Keratinocyte (primary cell): ENCODE data around the gene DIAPH1. TPM values are rescaled to one million over a fixed set of nuclear protein-coding genes. Genes with fewer than 3 reads are reported as not detected.

Source experiments
- DNase-seq: peaks from one replicate; pipeline ENCODE4 v3.0.0-alpha.2; 2011; ENCODE audit warnings: low read depth, missing footprints, low spot score
- FAIRE-seq: peaks from 2 replicates; lab custom pipeline; 2011; peaks lifted over from hg19 to GRCh38; lab: Jason Lieb, UNC
- H2AFZ ChIP-seq: 2 replicates; pipeline ENCODE4 v1.6.0; 2012; ENCODE audit warnings: low read length, control low read depth, inconsistent platforms; ENCODE audit not compliant: control insufficient read depth
- H3K27ac ChIP-seq: 2 replicates; pipeline ENCODE4 v1.5.1; 2011; ENCODE audit warnings: low read length; ENCODE audit not compliant: control insufficient read depth, insufficient read depth
- H3K27me3 ChIP-seq: 3 replicates; pipeline ENCODE4 v1.6.0; 2011; ENCODE audit warnings: low read length; ENCODE audit not compliant: control insufficient read depth, insufficient read depth; ENCODE audit errors: extremely low read depth
- H3K36me3 ChIP-seq, 2 experiments: 2 replicates in 1 of 2; 3 replicates in 1 of 2; pipeline ENCODE4 v1.5.1; 2011; ENCODE audit warnings: low read length in 2 of 2, mild to moderate bottlenecking in 1 of 2; ENCODE audit not compliant: control insufficient read depth in 2 of 2, insufficient read depth in 2 of 2; ENCODE audit errors: extremely low read depth in 1 of 2
- H3K4me1 ChIP-seq: 3 replicates; pipeline ENCODE4 v1.5.1; 2011; ENCODE audit warnings: low read length; ENCODE audit not compliant: control insufficient read depth, insufficient read depth; ENCODE audit errors: extremely low read depth
- H3K4me2 ChIP-seq: 3 replicates; pipeline ENCODE4 v1.6.0; 2011; ENCODE audit warnings: low read depth, low read length; ENCODE audit not compliant: control insufficient read depth, insufficient read depth; ENCODE audit errors: extremely low read depth
- H3K4me3 ChIP-seq, 3 experiments: fragments of 200-600 bp in 1 of 3; sonication (generic) in 1 of 3; 2 replicates in 2 of 3; 3 replicates in 1 of 3; pipeline ENCODE4 v1.5.1; 2011 to 2016; ENCODE audit warnings: low read length in 3 of 3, mild to moderate bottlenecking in 3 of 3, control low read depth in 2 of 3, inconsistent platforms in 1 of 3, low read depth in 1 of 3, mixed read lengths in 1 of 3, mixed run types in 1 of 3, moderate library complexity in 1 of 3; ENCODE audit not compliant: control insufficient read depth in 2 of 3, insufficient read depth in 2 of 3; ENCODE audit errors: extremely low read depth in 1 of 3
- H3K79me2 ChIP-seq: 2 replicates; pipeline ENCODE4 v1.6.0; 2012; ENCODE audit warnings: low read length; ENCODE audit not compliant: control insufficient read depth, insufficient read depth
- H3K9ac ChIP-seq: 3 replicates; pipeline ENCODE4 v1.6.0; 2011; ENCODE audit warnings: low read length; ENCODE audit not compliant: control insufficient read depth, insufficient read depth; ENCODE audit errors: extremely low read depth
- H3K9me1 ChIP-seq: 3 replicates; pipeline ENCODE4 v1.6.0; 2011; ENCODE audit warnings: low read length; ENCODE audit not compliant: control insufficient read depth, insufficient read depth; ENCODE audit errors: extremely low read depth
- H3K9me3 ChIP-seq: 2 replicates; pipeline ENCODE4 v1.5.1; 2012; ENCODE audit warnings: low read depth, low read length; ENCODE audit not compliant: control insufficient read depth
- H4K20me1 ChIP-seq: 3 replicates; pipeline ENCODE4 v1.6.0; 2011; ENCODE audit warnings: low read length; ENCODE audit not compliant: control insufficient read depth, insufficient read depth; ENCODE audit errors: extremely low read depth
- EZH2 ChIP-seq: IDR thresholded peaks from one replicate; pipeline ENCODE4 v1.6.1; 2012; ENCODE audit warnings: inconsistent platforms, mild to moderate bottlenecking, low read length, moderate library complexity
- dilution Hi-C: fragments of 300-500 bp; cut with MboI; formaldehyde crosslinking; loops from one replicate; pipeline ENCODE4 v1.7.0; 2020; ENCODE audit warnings: low sequenced_read_pairs; ENCODE audit not compliant: extremely low pct_ligation_motif_present
- polyA plus RNA-seq, 5 experiments: library from polyadenylated mRNA; depleted of rRNA in 3 of 5; stranded (reverse) in 3 of 5; stranded (forward) in 1 of 5; unstranded in 1 of 5; fragments of >200 nt; gene quantifications; 1 replicate in 1 of 5; 2 replicates in 3 of 5; 3 replicates in 1 of 5; pipeline versions ENCODE4 v1.2.1 to v1.2.3, GENCODE V29; 2011 to 2012; ENCODE audit warnings: missing spikeins in 2 of 5, low read depth in 1 of 5, low replicate concordance in 1 of 5
- TF ChIP-seq, protein P1 (sequence below), 3 experiments: IDR thresholded peaks in 1 of 3; conservative IDR thresholded peaks in 1 of 3; optimal IDR thresholded peaks in 1 of 3; 2 replicates in 2 of 3; 3 replicates in 1 of 3; pipeline versions ENCODE3 to v1.5.1; 2011; ENCODE audit warnings: low read length in 3 of 3, mild to moderate bottlenecking in 3 of 3, moderate library complexity in 2 of 3, control low read depth in 1 of 3, inconsistent platforms in 1 of 3; ENCODE audit not compliant: insufficient read depth in 2 of 3; ENCODE audit errors: extremely low read depth in 1 of 3

The DIAPH1 gene
- polyA plus RNA-seq, 1 donor (not counting 4 experiments of a cell fraction or from before 2014, with no cell fraction given), result 72.0 TPM

DNA sequence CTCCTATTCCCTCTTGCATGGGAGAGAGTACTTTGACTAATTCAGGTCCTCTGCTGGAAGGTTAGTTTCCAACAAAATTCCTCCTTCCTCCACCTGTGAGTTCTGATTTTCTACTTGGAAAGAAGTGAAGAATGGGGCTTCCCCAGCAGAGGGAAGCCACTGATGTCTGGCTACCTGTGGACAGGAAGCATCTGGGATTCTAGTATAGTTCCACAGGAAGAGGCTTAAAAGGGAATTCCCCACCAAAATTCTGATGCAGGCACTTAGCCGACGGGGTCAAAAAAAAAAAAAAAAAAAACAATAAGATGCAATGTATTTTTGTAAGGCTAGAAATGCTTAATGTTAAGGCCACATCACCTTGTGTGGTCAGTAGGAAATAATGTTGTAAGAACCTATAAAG, 96.5 kb downstream of the DIAPH1 start:
- H3K9ac ChIP-seq, result peak overlapping the region; percentile 65
- peaks cover 51% of the 10 kb centered on the region for H3K4me1 ChIP-seq
- no peak for FAIRE-seq

DNA sequence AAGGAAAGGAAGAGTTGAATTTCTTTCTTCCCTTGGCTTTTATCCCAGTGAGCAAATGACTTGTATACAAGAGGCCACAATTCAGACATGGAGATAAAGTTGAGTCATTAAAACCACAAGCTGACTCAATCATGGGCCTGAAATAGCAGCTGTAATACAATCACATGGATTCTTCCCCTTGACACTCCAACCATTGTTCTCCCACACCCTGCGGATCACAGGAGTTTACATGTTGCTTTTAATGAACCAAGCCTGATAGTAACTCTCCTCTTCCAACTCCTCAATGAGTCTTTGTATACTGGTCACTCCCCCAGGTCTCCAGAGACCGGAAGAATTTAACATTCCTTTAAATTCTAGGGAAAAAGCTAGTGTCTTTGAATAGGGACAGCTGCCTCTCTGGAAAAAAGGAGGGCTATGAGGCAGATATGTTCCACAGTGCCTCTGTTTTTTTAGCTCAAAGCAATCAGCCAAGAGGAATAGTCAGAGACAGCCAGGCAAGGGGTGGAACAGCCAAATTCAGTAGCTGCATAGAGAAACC, 97.5 kb downstream of the DIAPH1 start:
- H3K4me3 ChIP-seq, result no peak overlapping the region
- peak overlapping the region; percentile 23 for H3K4me2 ChIP-seq
- dilution Hi-C loops, result no loop called here
- H3K27me3 ChIP-seq, result no peaks in the 10 kb centered on the region
- DNase-seq (peak; percentile 96), FAIRE-seq (peak; percentile 99)
- H3K4me1 ChIP-seq, result peaks cover 51% of the 10 kb centered on the region
- no peaks in the 10 kb centered on the region for H3K79me2 ChIP-seq
- no peaks in the 10 kb centered on the region for H3K9me1 ChIP-seq
- peaks cover 21 to 57% of the 10 kb centered on the region in 2 experiments for H3K36me3 ChIP-seq
- H2AFZ ChIP-seq, result no peak overlapping the region
- H4K20me1 ChIP-seq, result no peaks in the 10 kb centered on the region
- H3K27ac ChIP-seq, result peak overlapping the region; percentile 88
- H3K9me3 ChIP-seq, result no peaks in the 10 kb centered on the region
- no peak for TF ChIP-seq EZH2
- TF ChIP-seq, protein P1, sequence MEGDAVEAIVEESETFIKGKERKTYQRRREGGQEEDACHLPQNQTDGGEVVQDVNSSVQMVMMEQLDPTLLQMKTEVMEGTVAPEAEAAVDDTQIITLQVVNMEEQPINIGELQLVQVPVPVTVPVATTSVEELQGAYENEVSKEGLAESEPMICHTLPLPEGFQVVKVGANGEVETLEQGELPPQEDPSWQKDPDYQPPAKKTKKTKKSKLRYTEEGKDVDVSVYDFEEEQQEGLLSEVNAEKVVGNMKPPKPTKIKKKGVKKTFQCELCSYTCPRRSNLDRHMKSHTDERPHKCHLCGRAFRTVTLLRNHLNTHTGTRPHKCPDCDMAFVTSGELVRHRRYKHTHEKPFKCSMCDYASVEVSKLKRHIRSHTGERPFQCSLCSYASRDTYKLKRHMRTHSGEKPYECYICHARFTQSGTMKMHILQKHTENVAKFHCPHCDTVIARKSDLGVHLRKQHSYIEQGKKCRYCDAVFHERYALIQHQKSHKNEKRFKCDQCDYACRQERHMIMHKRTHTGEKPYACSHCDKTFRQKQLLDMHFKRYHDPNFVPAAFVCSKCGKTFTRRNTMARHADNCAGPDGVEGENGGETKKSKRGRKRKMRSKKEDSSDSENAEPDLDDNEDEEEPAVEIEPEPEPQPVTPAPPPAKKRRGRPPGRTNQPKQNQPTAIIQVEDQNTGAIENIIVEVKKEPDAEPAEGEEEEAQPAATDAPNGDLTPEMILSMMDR (optimal IDR thresholded peaks at IDR 0.05 in 1 of 3, IDR thresholded peaks at IDR 0.05 in 1 of 3, conservative IDR thresholded peaks at IDR 0.05 in 1 of 3; ENCODE audit: extremely low read depth in 1 of 3, insufficient read depth in 2 of 3, low read length in 3 of 3), result no peak
- peak overlapping the region; percentile 65 for H3K9ac ChIP-seq

More for the DNA sequence above, 96.5 kb downstream of the DIAPH1 start:
- dilution Hi-C loops, result no loop called here
- Histone ChIP-seq H4K20me1 (no peaks in the 10 kb centered on the region), H3K27me3 (no peaks in the 10 kb centered on the region), H3K36me3 (peaks cover 23 to 56% of the 10 kb centered on the region in 2 experiments), H2AFZ (no peak overlapping the region), H3K4me2 (peak overlapping the region; percentile 9), H3K9me1 (no peaks in the 10 kb centered on the region), H3K9me3 (no peaks in the 10 kb centered on the region), H3K79me2 (no peaks in the 10 kb centered on the region), H3K4me3 (no peak overlapping the region), H3K27ac (peak overlapping the region; percentile 88)
- no peak for DNase-seq
- TF ChIP-seq EZH2, result no peak
- TF ChIP-seq, protein P1 (optimal IDR thresholded peaks at IDR 0.05 in 1 of 3, IDR thresholded peaks at IDR 0.05 in 1 of 3, conservative IDR thresholded peaks at IDR 0.05 in 1 of 3; ENCODE audit: extremely low read depth in 1 of 3, insufficient read depth in 2 of 3, low read length in 3 of 3), result no peak
